Measurements from ENCODE around the gene CPNE9. TPM values are rescaled to one million over a fixed set of nuclear protein-coding genes. Genes with fewer than 3 reads are reported as not detected.

CPNE9 gene
- total and polyA plus RNA-seq, 2 donors from 2014 or later, result 0.16 to 0.19 TPM

- Histone ChIP-seq H3K4me1 (ENCODE audit: control insufficient read depth in 2 of 3, insufficient read depth in 2 of 3, low read depth in 1 of 3, low read length in 3 of 3) (peaks cover 0 to 18% (median 11%) of the 10 kb centered on the region in 3 donors), H3K9me3 (ENCODE audit: control insufficient read depth in 2 of 3, insufficient read depth in 1 of 3, low read length in 3 of 3) (no peaks in the 10 kb centered on the region), H3K9ac (ENCODE audit: low read length in 3 of 3) (no peak overlapping the region), H3K27me3 (ENCODE audit: control insufficient read depth, insufficient read depth, low read length) (no peaks in the 10 kb centered on the region), H3K27ac (ENCODE audit: low read depth in 2 of 2, low read length in 2 of 2) (no peak overlapping the region), H3K4me3 (ENCODE audit: low read length in 3 of 3) (no peak overlapping the region), H3K36me3 (ENCODE audit: control insufficient read depth in 2 of 3, insufficient read depth in 3 of 3, low read length in 3 of 3) (peaks cover 8 to 64% (median 42%) of the 10 kb centered on the region in 3 donors)
- TF ChIP-seq CTCF (IDR thresholded peaks at IDR 0.05; ENCODE audit: borderline replicate concordance, extremely low read depth, insufficient read depth), result no peak
- no peak for DNase-seq
- intact Hi-C loops (cut with DNase I), result no loop called here
- FAIRE-seq, result no peak
Observed at GRCh38 chr3:9747267-9747666, 43.6 kb downstream of the CPNE9 start.

- Histone ChIP-seq H3K27ac (ENCODE audit: low read depth in 2 of 2, low read length in 2 of 2) (no peak overlapping the region), H3K9ac (ENCODE audit: low read length in 3 of 3) (no peak overlapping the region), H3K4me3 (ENCODE audit: low read length in 3 of 3) (no peak overlapping the region), H3K9me3 (ENCODE audit: control insufficient read depth in 2 of 3, insufficient read depth in 1 of 3, low read length in 3 of 3) (no peaks in the 10 kb centered on the region), H3K4me1 (ENCODE audit: control insufficient read depth in 2 of 3, insufficient read depth in 2 of 3, low read depth in 1 of 3, low read length in 3 of 3) (peaks cover 0 to 18% (median 11%) of the 10 kb centered on the region in 3 donors), H3K27me3 (ENCODE audit: control insufficient read depth, insufficient read depth, low read length) (no peaks in the 10 kb centered on the region), H3K36me3 (ENCODE audit: control insufficient read depth in 2 of 3, insufficient read depth in 3 of 3, low read length in 3 of 3) (peaks cover 8 to 61% (median 39%) of the 10 kb centered on the region in 3 donors)
- FAIRE-seq, result no peak
- DNase-seq, result no peak
- intact Hi-C loops (cut with DNase I), result no loop called here
- TF ChIP-seq CTCF (IDR thresholded peaks at IDR 0.05; ENCODE audit: borderline replicate concordance, extremely low read depth, insufficient read depth), result no peak
Observed at GRCh38 chr3:9748031-9748430, 44.4 kb downstream of the CPNE9 start.

GRCh38 chr3:9749296-9749644, 45.6 kb downstream of the CPNE9 start:
- TF ChIP-seq CTCF (IDR thresholded peaks at IDR 0.05; ENCODE audit: borderline replicate concordance, extremely low read depth, insufficient read depth), result no peak
- no peaks in the 10 kb centered on the region for H3K27me3 ChIP-seq (ENCODE audit: control insufficient read depth, insufficient read depth, low read length)
- DNase-seq (no peak), FAIRE-seq (no peak)
- H3K9me3 ChIP-seq (ENCODE audit: control insufficient read depth in 2 of 3, insufficient read depth in 1 of 3, low read length in 3 of 3), result no peaks in the 10 kb centered on the region
- H3K27ac ChIP-seq (ENCODE audit: low read depth in 2 of 2, low read length in 2 of 2), result peak overlapping the region; percentile 61 to 89
- intact Hi-C loops (cut with DNase I), result no loop called here
- H3K36me3 ChIP-seq (ENCODE audit: control insufficient read depth in 2 of 3, insufficient read depth in 3 of 3, low read length in 3 of 3), result peaks cover 8 to 49% (median 32%) of the 10 kb centered on the region in 3 donors
- H3K4me1 ChIP-seq (ENCODE audit: control insufficient read depth in 2 of 3, insufficient read depth in 2 of 3, low read depth in 1 of 3, low read length in 3 of 3), result peaks cover 0 to 18% (median 12%) of the 10 kb centered on the region in 3 donors
- H3K9ac ChIP-seq (ENCODE audit: low read length in 3 of 3), result peak overlapping the region; percentile 31 to 67 (median 63)
- peak overlapping the region; percentile 58 to 91 (median 62) for H3K4me3 ChIP-seq (ENCODE audit: low read length in 3 of 3)
